ENCODE data around the gene MPRIP.

Gene MPRIP

DNA sequence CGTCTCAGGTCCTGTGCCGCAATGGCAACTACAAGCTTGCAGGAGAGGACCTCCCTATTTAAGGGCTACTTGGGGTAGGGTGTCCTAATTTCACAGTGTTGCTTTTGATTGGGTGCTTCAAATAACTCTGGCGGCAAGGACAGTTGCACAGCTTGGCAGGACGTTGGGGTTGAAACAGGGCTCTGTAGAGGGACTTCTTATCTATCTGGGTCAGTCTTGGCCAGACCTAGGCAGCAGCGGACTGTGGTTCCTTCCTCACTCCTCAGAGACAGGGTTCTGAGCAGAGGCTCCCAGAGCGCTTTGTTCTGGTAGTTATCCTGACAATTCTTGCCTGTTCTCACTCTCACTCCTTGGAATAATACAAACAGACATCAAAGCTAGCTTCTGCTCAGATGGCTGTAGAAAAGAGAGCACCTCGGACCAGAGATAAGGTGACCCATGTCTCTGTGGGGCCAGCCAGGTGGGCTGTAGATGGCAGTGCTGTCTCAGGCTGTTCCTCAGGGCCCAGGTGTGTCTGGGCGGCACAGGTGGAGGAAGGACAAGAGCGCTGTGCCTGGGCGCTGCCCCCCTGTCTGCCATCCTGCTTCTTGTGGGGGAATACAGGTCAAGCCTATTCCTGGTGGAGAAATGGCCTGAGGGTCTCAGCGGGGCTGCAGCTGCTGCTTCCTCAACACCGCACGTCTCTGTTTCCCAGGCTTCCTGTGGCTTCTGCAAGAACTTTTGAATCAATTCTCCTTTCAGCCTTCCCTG is 102.8 kb downstream of the MPRIP start:
- peaks cover 21% of the 10 kb centered on the region for H3K36me3 ChIP-seq (ENCODE audit: control insufficient read depth, low read depth, low read length)
- H3K9me3 ChIP-seq (ENCODE audit: control insufficient read depth, low read depth, low read length): no peaks in the 10 kb centered on the region
- H3K4me3 ChIP-seq (ENCODE audit: low read length): no peak overlapping the region
- H3K4me1 ChIP-seq (ENCODE audit: control insufficient read depth, low read depth, low read length): peaks cover 5% of the 10 kb centered on the region
- H3K9ac ChIP-seq (ENCODE audit: low read length): no peak overlapping the region
- H3K27me3 ChIP-seq (ENCODE audit: control insufficient read depth, insufficient read depth, low read length): no peaks in the 10 kb centered on the region
- no peak overlapping the region for H3K27ac ChIP-seq (ENCODE audit: low read length)

DNA sequence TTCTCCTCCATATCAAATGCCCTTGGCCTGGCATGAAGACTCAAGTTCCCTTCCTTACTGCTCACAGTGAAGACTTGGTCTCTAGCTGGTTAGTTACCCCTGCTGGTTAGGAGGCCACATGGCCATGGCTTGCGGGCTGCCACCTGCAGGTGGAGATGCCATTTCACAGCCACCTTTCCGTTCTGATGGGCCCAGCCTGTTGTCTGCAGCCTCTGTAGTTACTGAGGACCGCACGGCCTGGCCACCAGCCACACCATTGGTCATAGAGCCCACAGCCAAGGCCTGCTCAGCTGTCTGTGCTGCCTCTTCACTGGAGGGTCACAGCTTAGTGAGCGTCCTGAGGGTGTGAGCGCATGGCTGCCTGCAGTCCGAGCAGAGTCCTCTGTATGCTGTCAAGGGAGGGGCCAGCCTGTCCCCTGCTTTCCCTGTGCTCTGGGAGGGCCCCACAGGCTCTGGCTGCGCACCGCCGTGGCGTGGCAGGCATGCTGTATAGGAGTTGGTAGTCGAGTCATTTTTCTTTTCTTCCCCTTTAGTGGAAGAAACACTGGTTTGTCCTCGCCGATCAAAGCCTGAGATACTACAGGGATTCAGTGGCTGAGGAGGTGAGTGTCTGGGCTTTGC is 104.6 kb downstream of the MPRIP start:
- H3K36me3 ChIP-seq (ENCODE audit: control insufficient read depth, low read depth, low read length): peaks cover 27% of the 10 kb centered on the region

DNA sequence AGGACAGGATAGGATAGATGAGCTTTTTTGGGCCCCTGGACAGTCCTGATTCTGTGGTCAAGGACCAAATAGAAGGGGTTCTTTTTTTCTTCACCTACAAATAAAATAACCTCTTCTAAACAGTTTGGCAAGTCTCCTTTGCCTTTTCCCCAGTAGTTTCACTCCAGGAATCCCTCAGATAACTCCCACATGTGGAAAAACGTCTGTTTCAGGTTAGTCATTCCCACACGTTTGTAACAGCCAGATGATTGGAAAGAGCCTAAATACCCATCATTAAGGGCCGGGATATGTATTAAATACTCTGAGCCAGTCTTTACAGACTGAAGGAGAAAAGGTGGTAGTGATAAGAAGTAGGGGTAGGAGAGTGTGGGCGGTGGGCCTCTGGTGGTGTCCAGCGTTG is 105.6 kb downstream of the MPRIP start:
- H3K27me3 ChIP-seq (ENCODE audit: control insufficient read depth, insufficient read depth, low read length): no peaks in the 10 kb centered on the region
- H3K4me3 ChIP-seq (ENCODE audit: low read length): no peak overlapping the region
- H3K4me1 ChIP-seq (ENCODE audit: control insufficient read depth, low read depth, low read length): no peaks in the 10 kb centered on the region
- H3K27ac ChIP-seq (ENCODE audit: low read length): no peak overlapping the region
- H3K9me3 ChIP-seq (ENCODE audit: control insufficient read depth, low read depth, low read length): no peaks in the 10 kb centered on the region
- no peak overlapping the region for H3K9ac ChIP-seq (ENCODE audit: low read length)
- H3K36me3 ChIP-seq (ENCODE audit: control insufficient read depth, low read depth, low read length): peaks cover 32% of the 10 kb centered on the region

More for the DNA sequence above, 104.6 kb downstream of the MPRIP start:
- Histone ChIP-seq H3K9ac (ENCODE audit: low read length) (no peak overlapping the region), H3K9me3 (ENCODE audit: control insufficient read depth, low read depth, low read length) (no peaks in the 10 kb centered on the region), H3K27ac (ENCODE audit: low read length) (no peak overlapping the region), H3K4me3 (ENCODE audit: low read length) (no peak overlapping the region), H3K27me3 (ENCODE audit: control insufficient read depth, insufficient read depth, low read length) (no peaks in the 10 kb centered on the region), H3K4me1 (ENCODE audit: control insufficient read depth, low read depth, low read length) (no peaks in the 10 kb centered on the region)

DNA sequence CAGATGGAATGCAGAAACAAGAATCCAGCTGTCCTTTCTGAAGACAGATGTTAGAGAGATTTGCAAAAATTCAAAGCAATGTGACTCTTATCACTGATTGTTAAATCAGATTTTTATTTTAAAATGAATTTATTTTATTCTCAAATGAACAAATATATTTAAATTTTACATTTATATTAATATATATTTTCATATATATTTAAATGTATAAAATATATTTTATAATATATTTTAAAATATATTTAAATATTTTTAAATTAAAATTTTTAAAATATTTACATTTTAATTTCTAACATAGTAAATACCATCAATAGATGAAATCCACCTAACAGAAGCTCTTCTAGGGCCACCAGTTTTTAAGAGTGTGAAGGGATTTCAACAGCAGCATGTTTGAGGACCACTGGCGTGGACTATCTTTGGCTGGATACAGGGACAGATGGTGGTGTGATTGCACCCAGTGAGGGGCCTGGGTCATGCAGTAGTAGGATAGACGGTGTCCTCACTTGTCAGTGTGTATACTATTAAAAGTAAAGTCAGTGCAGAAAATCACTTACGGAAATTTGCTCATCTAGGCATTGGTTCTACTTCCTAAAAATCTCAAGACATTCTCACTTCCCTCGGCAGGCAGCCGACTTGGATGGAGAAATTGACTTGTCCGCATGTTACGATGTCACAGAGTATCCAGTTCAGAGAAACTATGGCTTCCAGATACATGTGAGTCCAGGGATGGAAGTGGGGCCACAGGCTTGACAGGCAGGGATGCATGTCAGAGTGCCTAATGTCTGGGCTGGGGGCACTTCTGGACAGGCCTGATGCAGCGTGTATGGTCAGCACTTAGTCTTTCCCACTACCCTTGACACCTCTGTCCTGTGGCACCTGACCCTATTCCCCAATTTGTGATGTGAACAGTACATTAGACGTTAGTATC is 107.5 kb downstream of the MPRIP start:
- H3K27me3 ChIP-seq (ENCODE audit: control insufficient read depth, insufficient read depth, low read length): no peaks in the 10 kb centered on the region
- peaks cover 32% of the 10 kb centered on the region for H3K36me3 ChIP-seq (ENCODE audit: control insufficient read depth, low read depth, low read length)
- H3K9ac ChIP-seq (ENCODE audit: low read length): no peak overlapping the region
- H3K9me3 ChIP-seq (ENCODE audit: control insufficient read depth, low read depth, low read length): no peaks in the 10 kb centered on the region
- no peak overlapping the region for H3K27ac ChIP-seq (ENCODE audit: low read length)
- H3K4me1 ChIP-seq (ENCODE audit: control insufficient read depth, low read depth, low read length): no peaks in the 10 kb centered on the region
- H3K4me3 ChIP-seq (ENCODE audit: low read length): no peak overlapping the region

DNA sequence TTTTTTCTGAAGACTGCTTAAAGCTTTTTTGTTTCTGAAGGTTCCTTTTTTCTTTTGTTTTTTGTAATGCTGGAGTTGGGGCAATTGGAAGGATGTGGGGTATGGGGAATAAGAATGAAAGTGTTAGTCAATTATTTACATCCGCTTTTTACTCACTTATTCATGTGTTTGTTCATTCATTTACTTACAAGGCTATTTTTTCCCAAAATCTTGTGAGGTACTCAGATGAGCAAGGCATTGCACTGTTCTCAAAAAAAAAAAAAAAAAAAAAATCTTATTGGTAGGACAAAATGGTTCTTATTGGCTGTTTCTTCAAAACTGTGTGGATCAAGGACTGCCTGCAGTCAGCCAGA is 108.2 kb downstream of the MPRIP start:
- H3K9ac ChIP-seq (ENCODE audit: low read length): no peak overlapping the region
- H3K27me3 ChIP-seq (ENCODE audit: control insufficient read depth, insufficient read depth, low read length): no peaks in the 10 kb centered on the region
- peaks cover 37% of the 10 kb centered on the region for H3K36me3 ChIP-seq (ENCODE audit: control insufficient read depth, low read depth, low read length)

DNA sequence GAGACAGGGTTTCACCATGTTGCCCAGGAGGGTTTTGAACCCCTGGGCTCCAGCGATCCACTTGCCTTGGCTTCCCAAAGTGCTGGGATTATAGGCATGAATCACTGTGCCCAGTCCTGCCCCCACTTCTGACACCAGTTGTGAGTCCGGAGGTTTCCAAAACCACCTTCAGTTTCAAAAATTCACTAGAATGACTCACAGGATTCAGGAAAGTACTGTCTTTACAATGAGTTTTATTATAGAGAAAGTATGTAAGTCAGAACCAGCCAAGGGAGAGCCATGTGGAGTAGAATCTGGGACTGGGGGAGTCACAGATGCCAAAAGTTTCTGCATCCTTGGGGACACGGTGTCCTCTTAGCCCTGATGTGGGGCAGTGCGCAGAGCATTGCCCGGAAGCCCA is 108.8 kb downstream of the MPRIP start:
- Histone ChIP-seq H3K4me1 (ENCODE audit: control insufficient read depth, low read depth, low read length) (no peaks in the 10 kb centered on the region), H3K36me3 (ENCODE audit: control insufficient read depth, low read depth, low read length) (peaks cover 38% of the 10 kb centered on the region), H3K9ac (ENCODE audit: low read length) (no peak overlapping the region), H3K27ac (ENCODE audit: low read length) (no peak overlapping the region), H3K27me3 (ENCODE audit: control insufficient read depth, insufficient read depth, low read length) (no peaks in the 10 kb centered on the region), H3K9me3 (ENCODE audit: control insufficient read depth, low read depth, low read length) (no peaks in the 10 kb centered on the region), H3K4me3 (ENCODE audit: low read length) (no peak overlapping the region)

More for the DNA sequence above, 108.2 kb downstream of the MPRIP start:
- H3K4me1 ChIP-seq (ENCODE audit: control insufficient read depth, low read depth, low read length): no peaks in the 10 kb centered on the region
- no peak overlapping the region for H3K4me3 ChIP-seq (ENCODE audit: low read length)
- no peak overlapping the region for H3K27ac ChIP-seq (ENCODE audit: low read length)
- H3K9me3 ChIP-seq (ENCODE audit: control insufficient read depth, low read depth, low read length): no peaks in the 10 kb centered on the region

DNA sequence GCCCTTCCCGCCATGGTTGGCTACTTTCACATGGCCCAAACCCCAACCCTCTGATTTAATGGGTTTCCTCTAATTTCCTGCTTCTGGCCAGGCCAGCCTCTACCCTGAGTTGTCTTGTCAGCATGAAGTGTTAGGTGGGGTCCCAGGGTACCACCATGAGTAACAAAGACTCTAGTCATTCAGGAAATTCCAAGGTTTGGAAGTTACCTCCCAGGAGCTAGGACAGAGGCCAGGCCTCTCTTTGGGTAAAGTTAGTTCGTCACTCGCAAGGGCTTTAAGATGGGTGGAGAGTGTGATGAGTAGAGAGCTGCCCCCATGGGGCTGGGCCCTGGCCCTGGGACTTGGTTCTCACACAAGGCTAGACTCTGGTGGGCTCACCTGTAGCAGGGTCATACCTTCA is 109.3 kb downstream of the MPRIP start:
- no peaks in the 10 kb centered on the region for H3K9me3 ChIP-seq (ENCODE audit: control insufficient read depth, low read depth, low read length)
- no peak overlapping the region for H3K4me3 ChIP-seq (ENCODE audit: low read length)
- H3K4me1 ChIP-seq (ENCODE audit: control insufficient read depth, low read depth, low read length): no peaks in the 10 kb centered on the region
- no peak overlapping the region for H3K9ac ChIP-seq (ENCODE audit: low read length)
- peaks cover 41% of the 10 kb centered on the region for H3K36me3 ChIP-seq (ENCODE audit: control insufficient read depth, low read depth, low read length)
- H3K27ac ChIP-seq (ENCODE audit: low read length): no peak overlapping the region
- H3K27me3 ChIP-seq (ENCODE audit: control insufficient read depth, insufficient read depth, low read length): no peaks in the 10 kb centered on the region

DNA sequence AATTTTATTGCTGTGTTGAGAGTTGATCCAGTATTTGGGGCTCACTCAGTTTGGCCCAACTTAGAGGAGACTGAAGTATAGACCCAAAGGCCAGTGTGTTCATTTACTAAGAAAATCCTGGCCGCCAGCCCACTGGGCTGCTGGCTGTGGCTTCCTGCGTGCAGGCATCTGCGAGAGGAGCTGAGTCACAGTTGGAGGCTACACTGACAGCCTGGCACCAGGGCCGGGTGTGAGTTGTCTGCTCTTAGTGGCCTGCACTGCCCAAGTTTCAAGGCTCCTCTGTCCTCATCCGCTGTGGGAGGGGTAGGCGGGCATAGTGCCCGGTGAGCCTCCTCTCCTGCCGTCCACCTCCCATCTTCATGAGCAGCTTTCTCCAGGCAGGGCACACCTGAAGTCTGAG is 109.7 kb downstream of the MPRIP start:
- H3K36me3 ChIP-seq (ENCODE audit: control insufficient read depth, low read depth, low read length): peaks cover 44% of the 10 kb centered on the region
- H3K27ac ChIP-seq (ENCODE audit: low read length): no peak overlapping the region
- H3K9me3 ChIP-seq (ENCODE audit: control insufficient read depth, low read depth, low read length): no peaks in the 10 kb centered on the region
- H3K27me3 ChIP-seq (ENCODE audit: control insufficient read depth, insufficient read depth, low read length): no peaks in the 10 kb centered on the region
- H3K9ac ChIP-seq (ENCODE audit: low read length): no peak overlapping the region
- H3K4me3 ChIP-seq (ENCODE audit: low read length): no peak overlapping the region
- H3K4me1 ChIP-seq (ENCODE audit: control insufficient read depth, low read depth, low read length): no peaks in the 10 kb centered on the region

DNA sequence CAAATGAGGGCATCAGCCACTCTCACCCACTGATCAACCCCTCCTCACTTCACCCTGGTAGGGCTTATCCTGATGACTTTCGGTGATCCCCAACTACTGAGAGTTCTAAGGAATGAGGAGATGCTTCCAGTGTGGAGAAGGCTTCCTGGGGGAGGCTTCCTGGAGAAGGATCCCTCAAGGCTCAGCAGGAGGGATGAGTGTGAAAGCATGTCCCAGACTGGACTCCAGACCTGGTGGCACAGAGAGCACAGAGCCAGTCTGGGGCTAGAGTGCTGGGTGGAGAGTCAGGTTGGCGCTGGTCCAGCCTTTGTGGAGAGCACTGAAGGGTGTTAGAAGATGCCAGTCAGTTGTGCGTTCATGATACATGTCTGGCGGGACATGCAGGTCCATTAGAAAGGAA is 110.1 kb downstream of the MPRIP start:
- H3K36me3 ChIP-seq (ENCODE audit: control insufficient read depth, low read depth, low read length): peaks cover 47% of the 10 kb centered on the region
- H3K9ac ChIP-seq (ENCODE audit: low read length): no peak overlapping the region
- H3K27me3 ChIP-seq (ENCODE audit: control insufficient read depth, insufficient read depth, low read length): no peaks in the 10 kb centered on the region
- no peak overlapping the region for H3K4me3 ChIP-seq (ENCODE audit: low read length)
- H3K9me3 ChIP-seq (ENCODE audit: control insufficient read depth, low read depth, low read length): no peaks in the 10 kb centered on the region
- H3K27ac ChIP-seq (ENCODE audit: low read length): no peak overlapping the region
- H3K4me1 ChIP-seq (ENCODE audit: control insufficient read depth, low read depth, low read length): no peaks in the 10 kb centered on the region

DNA sequence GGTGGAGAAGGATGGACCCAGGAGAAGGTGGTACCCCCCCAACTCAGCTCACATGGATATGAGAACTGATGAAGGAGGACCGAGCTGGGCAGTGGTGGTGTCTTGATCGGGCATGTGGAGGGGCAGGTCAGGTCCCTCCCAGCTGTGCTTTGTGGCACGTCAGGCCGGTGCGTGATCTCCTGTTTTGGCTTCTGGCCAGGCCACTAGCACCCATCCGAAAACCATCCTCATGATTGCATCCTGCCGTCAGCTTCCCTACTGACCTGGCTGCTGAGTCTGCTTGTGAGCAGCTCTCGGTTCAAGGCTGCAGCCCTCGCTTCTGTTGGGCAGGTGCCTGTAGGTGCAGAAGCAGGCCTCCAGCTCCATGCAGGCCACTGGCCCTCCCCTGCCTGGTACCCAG is 110.8 kb downstream of the MPRIP start:
- Histone ChIP-seq H3K36me3 (ENCODE audit: control insufficient read depth, low read depth, low read length) (peaks cover 47% of the 10 kb centered on the region), H3K9ac (ENCODE audit: low read length) (no peak overlapping the region), H3K4me1 (ENCODE audit: control insufficient read depth, low read depth, low read length) (no peaks in the 10 kb centered on the region), H3K27ac (ENCODE audit: low read length) (no peak overlapping the region), H3K27me3 (ENCODE audit: control insufficient read depth, insufficient read depth, low read length) (no peaks in the 10 kb centered on the region), H3K4me3 (ENCODE audit: low read length) (no peak overlapping the region), H3K9me3 (ENCODE audit: control insufficient read depth, low read depth, low read length) (no peaks in the 10 kb centered on the region)

DNA sequence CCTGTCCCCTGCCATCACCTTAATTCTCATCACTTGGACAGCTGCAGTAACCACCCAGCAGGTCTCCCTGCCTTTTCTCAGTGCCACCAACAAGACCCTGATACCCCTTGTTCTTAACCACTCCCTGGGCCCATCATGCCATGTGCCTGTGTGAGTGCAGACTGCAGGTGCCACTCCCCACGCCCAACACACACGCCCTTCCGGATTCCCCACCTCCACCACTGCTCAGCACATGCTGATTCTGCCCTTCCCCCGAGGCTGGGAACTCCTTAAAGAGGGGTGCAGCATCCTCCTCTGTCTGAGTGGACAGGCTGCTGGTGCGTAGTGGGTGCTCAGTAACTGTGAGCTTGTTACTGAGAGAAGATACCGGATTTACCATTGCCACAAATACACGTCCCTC is 111.5 kb downstream of the MPRIP start:
- no peaks in the 10 kb centered on the region for H3K27me3 ChIP-seq (ENCODE audit: control insufficient read depth, insufficient read depth, low read length)
- no peaks in the 10 kb centered on the region for H3K4me1 ChIP-seq (ENCODE audit: control insufficient read depth, low read depth, low read length)
- H3K4me3 ChIP-seq (ENCODE audit: low read length): no peak overlapping the region
- no peak overlapping the region for H3K9ac ChIP-seq (ENCODE audit: low read length)
- no peak overlapping the region for H3K27ac ChIP-seq (ENCODE audit: low read length)
- no peaks in the 10 kb centered on the region for H3K9me3 ChIP-seq (ENCODE audit: control insufficient read depth, low read depth, low read length)
- H3K36me3 ChIP-seq (ENCODE audit: control insufficient read depth, low read depth, low read length): peaks cover 47% of the 10 kb centered on the region
